Caco-2 (cell line): ENCODE data around the gene SYS1. TPM values are rescaled to one million over a fixed set of nuclear protein-coding genes. Genes with fewer than 3 reads are reported as not detected.

ENCODE experiments used
- BruUV-seq: library from RNA; stranded (reverse); fragments of 400-500 nt; replicated peaks from 2 replicates; lab custom pipeline; 2021; lab: Mats Ljungman, UMichigan
- CTCF ChIA-PET: fragments of 300-600 bp; sonication (Branson Sonifier 250); formaldehyde crosslinking; loops from one replicate; lab custom pipeline; 2022; ENCODE audit warnings: antibody characterized with exemption; lab: Charles Lee
- POLR2A ChIA-PET: fragments of 300-600 bp; sonication (Branson Sonifier 250); formaldehyde crosslinking; loops from one replicate; lab custom pipeline; 2022; ENCODE audit warnings: antibody characterized with exemption; lab: Charles Lee
- DNase-seq, 2 experiments: peaks; one replicate each; pipeline versions ENCODE4 v3.0.0 to v3.0.0-alpha.2; 2020 to 2022
- H3K27me3 ChIP-seq: replicated peaks from 2 replicates; pipeline ENCODE4 v1.6.0; 2011; ENCODE audit warnings: low read length; ENCODE audit not compliant: control insufficient read depth, insufficient read depth
- H3K36me3 ChIP-seq: 2 replicates; pipeline ENCODE4 v1.5.1; 2011; ENCODE audit warnings: low read length; ENCODE audit not compliant: control insufficient read depth, insufficient read depth
- H3K4me1 ChIP-seq: fragments of 250-450 bp; sonication (Bioruptor Pico); 2 replicates; pipeline ENCODE4 v1.5.1; 2020; ENCODE audit warnings: mild to moderate bottlenecking
- H3K4me3 ChIP-seq: 2 replicates; pipeline ENCODE4 v1.5.1; 2011; ENCODE audit warnings: low read depth, mild to moderate bottlenecking, control low read depth, low read length
- H3K9me3 ChIP-seq: fragments of 250-450 bp; sonication (Bioruptor Pico); 2 replicates; pipeline ENCODE4 v1.5.1; 2020; ENCODE audit warnings: mild to moderate bottlenecking, moderate library complexity
- H3K27ac Mint-ChIP-seq: one replicate; pipeline ENCODE4 v1.8.0; 2022; ENCODE audit warnings: mixed read lengths; ENCODE audit not compliant: unreplicated experiment
- H3K27me3 Mint-ChIP-seq: one replicate; pipeline ENCODE4 v1.8.0; 2022; ENCODE audit warnings: mixed read lengths; ENCODE audit not compliant: insufficient read depth, unreplicated experiment
- H3K36me3 Mint-ChIP-seq: one replicate; pipeline ENCODE4 v1.8.0; 2022; ENCODE audit warnings: mild to moderate bottlenecking, mixed read lengths; ENCODE audit not compliant: insufficient read depth, unreplicated experiment
- H3K4me1 Mint-ChIP-seq: one replicate; pipeline ENCODE4 v1.8.0; 2022; ENCODE audit warnings: low read depth, mixed read lengths; ENCODE audit not compliant: unreplicated experiment
- H3K4me3 Mint-ChIP-seq: one replicate; pipeline ENCODE4 v1.8.0; 2022; ENCODE audit warnings: mild to moderate bottlenecking, moderate library complexity, mixed read lengths; ENCODE audit not compliant: unreplicated experiment
- H3K9me3 Mint-ChIP-seq: one replicate; pipeline ENCODE4 v1.8.0; 2022; ENCODE audit warnings: mixed read lengths; ENCODE audit not compliant: unreplicated experiment
- CTCF ChIP-seq, 2 experiments: fragments of 200-600 bp in 1 of 2; IDR thresholded peaks; 1 replicate in 1 of 2; 2 replicates in 1 of 2; pipeline versions ENCODE4 v1.5.1 to v1.8.0; 2011 to 2022; ENCODE audit warnings: antibody characterized with exemption in 1 of 2, control low read depth in 1 of 2, inconsistent platforms in 1 of 2, low read depth in 1 of 2, low read length in 1 of 2, mild to moderate bottlenecking in 1 of 2, moderate library complexity in 1 of 2; ENCODE audit not compliant: insufficient read depth in 1 of 2, severe bottlenecking in 1 of 2, unreplicated experiment in 1 of 2
- intact Hi-C: fragments of 100-400 bp; cut with micrococcal nuclease; formaldehyde crosslinking; loops from one replicate; pipeline ENCODE4 v1.10.0; 2022; ENCODE audit not compliant: unreplicated experiment
- total RNA-seq: library from RNA; stranded (reverse); gene quantifications from 2 replicates; pipeline ENCODE4 v1.2.3, GENCODE V29; 2022

The SYS1 gene
- total RNA-seq, 1 experiment from 2014 or later: 62.1 TPM

- no TSS peak for BruUV-seq
- Histone ChIP-seq H3K27me3 (no peaks in the 10 kb centered on the region), H3K4me3 (peak overlapping the region; percentile 88), H3K9me3 (no peaks in the 10 kb centered on the region), H3K4me1 (peaks cover 74% of the 10 kb centered on the region), H3K36me3 (peaks cover 5% of the 10 kb centered on the region)
- H3K27ac Mint-ChIP-seq: peak overlapping the region; percentile 77
- H3K4me3 Mint-ChIP-seq: peak overlapping the region; percentile 97
- peaks cover 86% of the 10 kb centered on the region for H3K36me3 Mint-ChIP-seq
- POLR2A ChIA-PET: interaction anchor here (0.6 to 9.0 kb wide), 5 partner anchors 10 to 61 kb away, joined by 4 to 229 read pairs (median 6); partner anchors contain the start of gene SYS1
- intact Hi-C loops: no loop called here
- H3K27me3 Mint-ChIP-seq: no peaks in the 10 kb centered on the region
- DNase-seq: peak; percentile 74
- CTCF ChIA-PET: interaction anchor here (0.6 to 4.4 kb wide), 7 partner anchors 18 to 426 kb away, joined by 3 to 44 read pairs (median 4); partner anchors contain the start of gene SYS1
- no peak for TF ChIP-seq CTCF (IDR thresholded peaks at IDR 0.05; ENCODE audit: insufficient read depth in 1 of 2, low read depth in 1 of 2, low read length in 1 of 2, severe bottlenecking in 1 of 2, unreplicated experiment in 1 of 2)
- H3K9me3 Mint-ChIP-seq: no peaks in the 10 kb centered on the region
- H3K4me1 Mint-ChIP-seq: peaks cover 71% of the 10 kb centered on the region
These were observed 17.6 kb upstream of the SYS1 start for GRCh38 chr20:45345104-45345936.

- peaks cover 76% of the 10 kb centered on the region for H3K36me3 Mint-ChIP-seq
- Histone ChIP-seq H3K4me3 (peak overlapping the region; percentile 88), H3K27me3 (no peaks in the 10 kb centered on the region), H3K4me1 (peaks cover 64% of the 10 kb centered on the region), H3K36me3 (0 out of 2 replicates have a peak, but pooled peaks cover 2% of the 10 kb centered on the region), H3K9me3 (no peaks in the 10 kb centered on the region)
- no TSS peak for BruUV-seq
- no peaks in the 10 kb centered on the region for H3K27me3 Mint-ChIP-seq
- intact Hi-C loops: no loop called here
- CTCF ChIA-PET: interaction anchor here (0.7 to 3.7 kb wide), 6 partner anchors 13 to 425 kb away, joined by 3 to 35 read pairs (median 6); partner anchors contain the start of genes PIGT and SYS1
- H3K27ac Mint-ChIP-seq: peak overlapping the region; percentile 77
- peaks cover 62% of the 10 kb centered on the region for H3K4me1 Mint-ChIP-seq
- H3K9me3 Mint-ChIP-seq: no peaks in the 10 kb centered on the region
- H3K4me3 Mint-ChIP-seq: peak overlapping the region; percentile 97
- no peak for TF ChIP-seq CTCF (IDR thresholded peaks at IDR 0.05; ENCODE audit: insufficient read depth in 1 of 2, low read depth in 1 of 2, low read length in 1 of 2, severe bottlenecking in 1 of 2, unreplicated experiment in 1 of 2)
- POLR2A ChIA-PET: interaction anchor here (2.4 to 9.0 kb wide), 4 partner anchors 9 to 91 kb away, joined by 7 to 229 read pairs (median 14); partner anchors contain the start of gene SYS1
- no peak for DNase-seq
These were observed 16.7 kb upstream of the SYS1 start for GRCh38 chr20:45346291-45346718.

GRCh38 chr20:45346851-45347250 lies 16.1 kb upstream of the SYS1 start:
- peaks cover 58% of the 10 kb centered on the region for H3K4me1 ChIP-seq
- no peaks in the 10 kb centered on the region for H3K27me3 ChIP-seq
- peak overlapping the region; percentile 88 for H3K4me3 ChIP-seq
- TF ChIP-seq CTCF (IDR thresholded peaks at IDR 0.05; ENCODE audit: insufficient read depth in 1 of 2, low read depth in 1 of 2, low read length in 1 of 2, severe bottlenecking in 1 of 2, unreplicated experiment in 1 of 2): no peak
- Mint-ChIP-seq H3K9me3 (no peaks in the 10 kb centered on the region), H3K27ac (peak overlapping the region; percentile 77), H3K4me1 (peaks cover 60% of the 10 kb centered on the region), H3K4me3 (peak overlapping the region; percentile 97), H3K36me3 (peaks cover 70% of the 10 kb centered on the region), H3K27me3 (no peaks in the 10 kb centered on the region)
- POLR2A ChIA-PET: interaction anchor here (0.6 to 9.0 kb wide), 5 partner anchors 10 to 90 kb away, joined by 4 to 229 read pairs (median 8); partner anchors contain the start of gene SYS1
- H3K36me3 ChIP-seq: no peaks in the 10 kb centered on the region
- CTCF ChIA-PET: interaction anchor here (1.0 to 3.7 kb wide), 8 partner anchors 13 to 424 kb away, joined by 4 to 35 read pairs (median 8); partner anchors contain the start of genes PIGT and SYS1
- no TSS peak for BruUV-seq
- no peak for DNase-seq
- intact Hi-C loops: no loop called here
- no peaks in the 10 kb centered on the region for H3K9me3 ChIP-seq
